ENCODE data around the gene PTCH1. TPM values are rescaled to one million over a fixed set of nuclear protein-coding genes. Genes with fewer than 3 reads are reported as not detected.
A peak's percentile ranks its signal among the peaks of the same experiment; 100 is the strongest.

Gene PTCH1
- 8.2 TPM for total RNA-seq

DNA sequence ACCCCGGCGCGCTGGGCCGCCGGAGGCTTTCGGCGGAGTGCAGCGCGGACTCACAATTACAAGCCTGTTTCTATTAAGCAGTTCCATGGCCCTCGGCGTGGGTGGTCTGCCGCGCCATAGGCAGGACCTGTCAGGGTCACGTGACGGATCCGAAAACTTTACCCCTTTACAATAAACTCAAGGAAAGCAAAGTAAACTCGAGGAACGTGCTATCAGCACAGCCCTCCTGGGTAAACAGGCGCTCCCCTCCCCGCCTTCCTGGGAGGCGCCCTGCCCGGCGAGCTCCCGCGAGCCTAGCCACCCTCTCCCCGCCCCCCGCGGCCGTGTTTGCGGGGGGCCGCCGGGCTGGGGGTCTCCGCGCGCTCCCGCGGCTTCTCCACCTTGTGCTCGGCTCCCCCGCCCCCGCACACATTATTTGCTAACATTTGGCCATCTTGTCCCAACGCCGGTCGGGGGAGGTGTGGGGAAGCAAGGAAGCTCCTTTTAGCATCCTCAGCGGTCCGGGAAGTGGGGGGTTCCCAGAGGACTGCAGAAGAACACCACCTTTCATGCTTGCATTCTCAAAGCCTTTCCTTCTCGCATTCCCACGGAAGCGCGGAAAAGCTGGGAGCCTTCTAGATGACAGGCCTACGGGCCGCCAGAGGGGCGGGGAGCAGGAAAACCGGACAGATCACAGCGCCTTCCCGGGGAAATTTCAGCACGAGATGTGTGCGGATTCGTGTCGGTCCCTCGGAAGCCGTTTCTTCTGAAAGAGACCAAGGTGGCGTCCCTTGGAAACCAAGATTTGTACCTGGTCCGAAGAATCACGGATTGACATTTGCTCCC lies at the start of gene PTCH1:
Gene PTCH1, minus strand, starts transcription at position 238 of the 825 bp plus-strand sequence.
- peak in 1 of 2 donors; percentile 52 for DNase-seq (ENCODE audit: low spot score in 2 of 2)
- no peak for FAIRE-seq

DNA sequence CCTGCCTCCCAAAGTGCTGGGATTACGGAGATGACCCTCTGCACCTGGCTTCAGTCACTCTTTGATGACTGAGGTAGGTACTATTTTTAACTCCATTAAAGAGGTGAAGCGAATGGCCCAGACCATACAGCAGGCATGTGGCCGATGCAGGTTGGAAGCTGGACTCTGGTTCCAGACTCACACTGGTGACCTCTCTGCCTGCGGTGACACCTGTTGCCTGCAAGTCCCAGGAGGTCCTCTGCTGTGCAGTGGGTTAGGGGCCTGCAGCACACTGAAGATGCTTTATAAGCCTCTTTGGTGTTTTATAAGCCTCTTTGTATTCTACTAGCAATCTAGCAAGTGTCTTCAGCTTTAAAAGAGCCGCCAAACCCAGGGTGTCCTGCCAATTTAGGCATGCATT lies 49.2 kb upstream of the PTCH1 start:
- no peak for DNase-seq (ENCODE audit: low spot score in 2 of 2)
- FAIRE-seq = no peak

DNA sequence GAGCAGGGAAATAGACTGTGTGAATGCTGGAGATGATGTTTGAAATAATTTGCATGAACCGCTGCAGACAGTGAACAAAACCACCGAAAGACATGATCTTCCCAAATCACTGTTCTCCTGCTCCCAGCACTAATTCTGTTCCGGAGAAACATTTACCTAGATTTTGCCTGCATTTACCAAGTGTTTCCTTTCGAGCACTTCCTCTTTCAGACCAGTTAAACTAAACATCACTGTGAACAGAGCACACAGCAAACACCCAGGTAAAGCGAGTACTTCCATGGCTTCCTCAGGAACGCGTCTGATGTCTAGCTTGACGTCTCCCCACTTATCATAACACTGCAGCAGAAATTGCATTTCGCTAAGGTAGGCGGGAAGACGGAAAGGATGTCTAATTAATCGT lies 45.1 kb upstream of the PTCH1 start:
- DNase-seq (ENCODE audit: low spot score in 2 of 2) (no peak), FAIRE-seq (no peak)

DNA sequence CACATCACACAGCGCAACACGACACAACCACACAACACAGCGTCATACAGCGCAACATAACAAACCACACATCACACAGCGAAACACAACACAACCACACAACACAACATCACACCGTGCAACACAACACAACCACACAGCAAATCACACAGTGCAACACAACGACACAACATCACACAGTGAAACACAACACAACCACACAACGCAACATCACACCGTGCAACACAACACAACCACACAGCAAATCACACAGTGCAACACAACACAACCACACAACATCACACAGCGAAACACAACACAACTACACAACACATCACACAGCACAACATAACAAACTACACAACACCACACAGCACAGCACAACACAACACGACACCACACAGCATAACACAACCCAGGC lies 40.4 kb upstream of the PTCH1 start:
- DNase-seq (ENCODE audit: low spot score in 2 of 2) (no peak), FAIRE-seq (no peak)

DNA sequence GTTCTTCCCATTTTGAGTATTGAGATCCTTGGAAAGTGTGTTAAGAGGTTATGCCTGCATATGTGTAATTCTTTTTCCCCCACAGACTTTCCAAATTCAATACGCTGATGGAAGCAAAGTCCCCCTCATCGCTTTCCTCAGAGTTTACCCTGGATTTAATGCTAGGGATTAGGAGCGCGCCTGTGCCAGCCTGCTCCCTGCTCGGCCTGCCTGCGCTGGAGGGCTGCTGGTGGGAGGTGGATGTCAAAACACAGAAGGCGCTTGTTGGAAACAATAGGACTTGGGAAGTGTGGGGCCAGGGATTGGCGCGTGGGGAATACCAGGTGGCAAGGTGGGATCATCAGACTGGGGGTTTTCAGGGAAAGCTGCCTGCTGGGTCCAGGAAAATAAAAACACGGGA lies 39.8 kb upstream of the PTCH1 start:
- no peak for DNase-seq (ENCODE audit: low spot score in 2 of 2)
- FAIRE-seq = no peak

DNA sequence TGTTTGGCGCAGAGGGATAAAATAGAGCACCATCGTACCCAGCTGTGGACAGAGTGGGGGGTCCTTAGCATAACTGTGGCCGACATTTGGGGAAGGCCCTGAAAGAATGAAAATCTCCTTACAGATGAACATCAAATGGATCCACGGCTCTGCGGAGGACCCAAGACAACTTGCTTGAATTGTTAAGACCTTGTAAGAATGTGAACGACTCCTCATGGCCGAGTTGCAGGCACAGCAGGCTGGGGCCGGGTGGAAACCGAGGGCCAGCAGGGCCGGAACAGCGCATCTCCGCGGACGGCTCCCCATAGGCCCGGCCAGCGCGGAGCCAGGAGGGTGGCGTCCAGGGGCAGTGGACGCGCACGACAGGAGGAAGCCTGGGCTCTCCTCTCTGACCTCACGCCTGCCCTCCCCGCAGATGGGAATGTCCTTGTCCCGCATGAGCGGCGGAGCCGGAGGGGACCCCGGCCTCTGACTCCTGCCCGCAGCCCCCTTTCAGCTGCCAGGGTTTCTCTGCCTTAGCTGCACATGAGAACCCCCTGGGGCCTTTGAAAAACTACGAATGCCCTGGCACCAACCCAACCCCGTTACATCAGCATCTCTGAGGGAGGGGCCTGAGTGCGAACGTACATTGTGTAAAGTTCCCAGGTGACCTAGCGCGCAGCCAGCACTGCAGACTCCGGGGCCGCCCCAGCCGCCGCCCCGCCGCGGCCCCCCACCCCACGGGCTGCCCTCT lies 36.2 kb upstream of the PTCH1 start:
- DNase-seq (ENCODE audit: low spot score in 2 of 2) (no peak), FAIRE-seq (no peak)

DNA sequence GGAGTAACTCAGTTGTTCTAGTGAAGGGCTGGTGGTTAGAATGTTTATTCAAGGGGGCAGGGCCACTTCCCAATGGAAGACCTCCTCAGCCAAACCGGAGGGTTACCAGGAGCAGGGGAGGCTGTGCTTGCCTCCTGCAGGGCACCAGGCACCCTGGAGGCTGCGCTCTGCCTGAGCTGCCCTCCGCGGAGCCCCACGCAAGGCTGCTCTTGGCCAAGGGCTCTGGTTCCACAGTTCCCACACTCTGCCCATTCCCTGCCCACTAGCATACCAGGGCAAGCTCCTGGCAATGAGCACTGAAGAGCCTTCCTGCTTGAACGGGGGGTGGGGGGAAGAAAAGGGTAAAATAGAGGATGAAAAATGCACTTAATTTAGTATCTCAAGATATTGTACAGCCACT lies 35.5 kb upstream of the PTCH1 start:
- no peak for DNase-seq (ENCODE audit: low spot score in 2 of 2)
- FAIRE-seq = no peak

DNA sequence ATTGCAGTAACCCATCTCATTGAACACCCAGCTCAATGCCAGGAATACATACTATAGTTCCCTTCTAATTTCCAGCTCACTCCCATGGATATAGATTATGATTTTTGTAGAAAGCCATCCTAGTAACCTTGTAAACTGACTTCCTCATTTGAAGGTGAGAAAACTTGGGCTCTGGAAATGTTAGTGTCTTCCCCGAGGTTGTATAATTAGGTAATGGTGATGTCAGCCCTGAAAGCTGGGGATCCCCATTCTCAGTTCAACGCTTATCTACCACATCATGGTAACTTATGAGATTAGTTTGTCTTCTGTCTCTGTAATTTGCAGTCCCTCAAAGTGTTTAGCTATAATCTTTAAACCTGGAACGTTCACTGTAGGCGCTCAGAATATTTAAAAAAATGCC lies 34.6 kb upstream of the PTCH1 start:
- FAIRE-seq (no peak), DNase-seq (ENCODE audit: low spot score in 2 of 2) (no peak)

DNA sequence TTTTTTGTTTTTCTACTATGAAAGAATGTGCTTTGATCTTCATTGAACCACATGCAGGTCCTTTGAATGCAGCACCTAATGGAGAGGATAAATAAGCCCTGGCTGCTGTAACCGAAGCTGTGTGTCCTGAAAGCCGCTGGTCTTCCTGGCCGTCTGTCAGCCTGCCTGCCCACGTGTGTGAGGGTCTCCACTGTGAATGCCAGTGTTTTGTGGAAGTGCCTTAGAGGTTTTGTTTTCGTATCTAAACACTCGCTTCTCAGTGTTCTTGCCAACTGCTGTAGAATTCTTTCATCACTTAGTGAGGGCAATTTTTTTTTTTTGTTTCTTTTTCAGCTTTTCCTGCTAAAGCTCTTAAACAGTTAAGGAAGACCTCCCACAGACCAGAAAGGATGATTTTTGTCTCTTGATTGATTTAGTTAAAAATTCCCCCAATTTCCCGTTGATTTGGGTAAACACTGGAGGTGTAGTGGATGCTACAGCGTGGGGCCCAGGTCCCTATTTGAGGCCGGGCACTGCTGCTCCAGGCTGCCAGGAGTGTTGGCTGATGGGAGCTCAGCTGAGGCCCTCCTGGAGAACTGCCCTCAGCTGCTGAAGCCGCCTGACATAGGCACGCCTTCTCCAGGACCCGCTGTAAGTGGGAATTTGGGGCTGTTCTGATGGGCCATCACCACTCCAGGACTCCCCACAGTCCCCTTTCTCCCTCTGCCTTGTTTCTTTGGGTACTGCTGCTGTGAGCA lies 29.2 kb upstream of the PTCH1 start:
- no peak for FAIRE-seq
- DNase-seq (ENCODE audit: low spot score in 2 of 2) = no peak

DNA sequence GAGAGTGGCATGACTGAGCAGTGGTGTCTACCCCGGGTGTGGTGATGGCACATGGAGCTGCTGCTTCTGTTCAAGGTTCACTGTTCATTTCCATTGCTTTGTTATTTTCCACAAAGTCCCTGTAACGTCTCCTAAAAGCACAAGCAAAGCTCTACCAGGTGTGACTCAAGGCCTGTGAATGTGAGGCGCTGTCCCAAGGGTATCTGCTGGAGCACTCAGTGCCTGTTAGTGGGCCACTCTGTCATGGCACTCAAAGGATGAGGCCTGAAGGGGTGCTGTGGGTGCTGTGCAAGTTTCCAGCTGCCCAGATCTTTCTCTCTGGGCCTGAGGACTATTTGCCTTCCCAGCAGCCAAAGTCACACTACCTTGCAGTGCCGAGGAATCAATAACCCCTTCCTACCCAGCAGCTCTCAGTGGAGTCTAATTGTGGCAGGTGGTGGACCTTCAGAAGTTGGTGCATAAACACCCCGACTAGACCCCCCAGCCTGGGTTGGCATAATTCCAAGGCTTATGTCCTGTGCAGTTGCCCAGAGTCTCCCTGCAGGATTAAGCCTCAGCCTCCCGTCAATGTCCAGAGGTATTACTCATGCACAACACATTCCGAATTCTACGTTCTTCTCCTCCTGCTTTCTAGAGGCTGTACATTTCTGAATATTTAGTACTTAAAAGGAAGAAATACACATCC lies 17.4 kb upstream of the PTCH1 start:
- DNase-seq (ENCODE audit: low spot score in 2 of 2) (no peak), FAIRE-seq (no peak)

DNA sequence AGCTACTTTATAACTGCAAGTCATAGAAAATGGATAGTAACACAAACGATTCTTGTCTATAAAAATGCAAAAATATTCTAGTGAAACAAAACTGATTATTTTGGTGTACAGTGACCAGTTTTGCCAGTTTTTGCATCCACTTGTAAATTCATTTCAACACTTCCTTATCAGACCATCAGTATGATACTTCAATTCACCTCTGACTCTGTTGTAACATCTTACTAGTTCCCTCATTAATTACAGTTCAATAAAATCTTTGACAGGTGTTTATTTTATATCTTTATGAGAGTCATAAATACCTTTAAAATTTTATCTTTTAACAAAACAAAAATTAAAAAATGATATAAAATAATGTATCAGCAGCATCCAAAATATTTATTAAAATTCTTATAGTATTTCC lies 13.1 kb upstream of the PTCH1 start:
- DNase-seq (ENCODE audit: low spot score in 2 of 2) (no peak), FAIRE-seq (peak; percentile 75)

DNA sequence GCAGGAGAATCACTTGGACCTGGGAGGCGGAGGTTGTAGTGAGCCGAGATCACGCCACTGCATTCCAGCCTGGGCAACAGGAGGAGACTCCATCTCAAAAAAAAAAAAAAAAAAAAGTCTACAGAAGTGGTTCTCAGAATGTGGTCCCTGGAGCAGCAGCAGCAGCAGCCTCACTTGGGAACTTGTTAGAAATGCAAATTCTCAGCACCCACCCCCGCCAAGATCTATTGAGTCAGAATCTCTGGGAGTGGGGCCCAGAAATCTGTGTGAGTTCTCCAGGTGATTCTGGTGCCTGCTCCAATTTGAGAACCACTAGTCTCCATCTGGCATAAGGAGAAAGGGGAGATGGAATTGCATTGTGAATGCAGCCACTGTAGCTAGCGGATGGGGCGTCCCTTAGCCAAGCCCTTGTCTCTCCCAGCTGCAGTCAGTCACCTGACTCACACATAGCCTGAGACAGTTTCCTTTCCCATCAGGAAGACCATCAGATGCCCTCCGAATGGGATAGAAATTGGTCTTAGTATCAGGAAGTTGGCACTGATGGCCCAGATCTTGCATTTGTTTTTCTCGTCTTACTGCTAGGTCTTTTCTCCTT lies 12.2 kb upstream of the PTCH1 start:
- DNase-seq (ENCODE audit: low spot score in 2 of 2) (no peak), FAIRE-seq (no peak)

DNA sequence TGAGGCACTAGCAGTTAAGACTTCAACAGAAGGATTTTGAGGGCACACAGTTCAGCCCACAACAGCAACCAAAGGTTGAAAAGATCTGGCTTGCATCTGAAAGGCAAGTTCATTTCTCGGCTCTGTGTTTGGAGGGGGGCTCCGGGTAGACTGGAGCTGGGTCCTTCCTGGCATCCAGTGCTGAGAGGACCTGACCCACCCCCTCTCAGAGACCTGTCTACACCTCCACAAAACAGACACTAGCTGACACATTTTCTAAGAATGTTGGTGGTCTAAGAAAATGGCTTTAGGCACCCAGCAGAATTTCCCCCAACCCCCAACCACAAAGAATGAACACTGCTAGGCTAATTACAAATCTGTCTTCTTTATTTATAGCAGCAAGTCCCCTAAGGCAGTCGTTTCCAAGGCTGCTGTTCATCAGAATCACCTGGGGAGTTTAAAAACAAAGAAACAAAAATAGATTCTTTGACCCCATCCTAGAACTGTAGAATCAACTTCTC lies 6.2 kb upstream of the PTCH1 start:
- DNase-seq (ENCODE audit: low spot score in 2 of 2) (no peak), FAIRE-seq (no peak)

DNA sequence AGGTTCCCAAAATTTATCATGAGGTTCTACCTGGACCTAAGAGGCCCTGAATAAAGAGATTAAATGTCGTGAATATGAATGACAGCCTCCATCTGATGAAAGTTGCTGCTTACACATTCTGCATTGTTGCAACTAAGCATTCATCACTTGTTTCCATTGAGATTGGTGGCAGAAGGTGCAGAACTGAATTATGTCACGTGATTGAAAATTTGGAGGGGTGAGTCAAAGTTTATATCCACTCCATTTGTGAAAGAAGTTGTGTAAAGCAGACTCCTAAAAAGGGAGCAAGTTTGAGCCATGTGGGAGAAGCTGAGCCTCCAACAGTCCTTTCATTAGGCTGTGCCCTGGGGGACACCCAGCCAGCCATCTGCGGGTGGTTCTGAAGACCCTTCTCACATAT lies 4.9 kb upstream of the PTCH1 start:
- no peak for FAIRE-seq
- DNase-seq (ENCODE audit: low spot score in 2 of 2) = no peak

DNA sequence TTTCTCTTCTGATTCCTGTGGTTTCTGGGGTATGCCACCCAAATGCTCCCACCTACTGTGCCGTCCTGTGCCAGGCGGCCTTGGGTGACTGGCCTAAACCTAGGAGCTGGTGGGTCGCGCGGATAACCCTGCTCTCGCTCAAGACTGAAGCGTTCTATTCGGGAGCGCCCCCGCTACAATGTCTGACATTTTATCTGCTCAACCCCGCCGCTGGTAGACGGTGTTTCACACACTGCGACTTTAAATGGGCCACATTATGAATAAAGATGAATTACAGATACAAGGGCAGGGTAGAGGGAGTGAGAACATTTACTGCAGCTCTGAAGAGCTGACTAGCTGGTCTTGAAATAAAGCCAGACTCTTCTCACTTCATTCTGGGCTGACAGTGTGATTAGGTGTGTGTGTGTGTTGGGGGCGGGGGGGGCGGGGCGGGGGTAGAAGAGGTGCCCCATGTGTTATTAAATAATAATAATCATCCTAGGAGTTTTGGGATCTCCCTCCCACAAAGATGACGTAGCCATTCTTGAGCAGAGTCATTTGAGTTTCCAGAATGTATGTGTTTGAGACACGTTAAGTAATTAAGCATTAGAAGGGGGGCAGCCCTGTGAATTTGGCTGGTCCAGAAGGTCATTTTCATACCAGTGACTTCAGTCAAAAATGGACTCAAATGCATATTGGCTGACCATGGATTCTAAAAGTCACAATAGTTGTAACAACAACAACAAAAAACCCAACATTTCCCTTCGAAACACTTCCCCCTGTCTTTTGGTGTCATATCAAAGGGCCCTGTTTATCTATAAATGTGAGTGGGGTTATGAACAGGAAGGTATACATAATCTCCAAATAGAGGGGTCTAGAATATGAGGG lies 1.0 kb upstream of the PTCH1 start:
- no peak for FAIRE-seq
- no peak for DNase-seq (ENCODE audit: low spot score in 2 of 2)

DNA sequence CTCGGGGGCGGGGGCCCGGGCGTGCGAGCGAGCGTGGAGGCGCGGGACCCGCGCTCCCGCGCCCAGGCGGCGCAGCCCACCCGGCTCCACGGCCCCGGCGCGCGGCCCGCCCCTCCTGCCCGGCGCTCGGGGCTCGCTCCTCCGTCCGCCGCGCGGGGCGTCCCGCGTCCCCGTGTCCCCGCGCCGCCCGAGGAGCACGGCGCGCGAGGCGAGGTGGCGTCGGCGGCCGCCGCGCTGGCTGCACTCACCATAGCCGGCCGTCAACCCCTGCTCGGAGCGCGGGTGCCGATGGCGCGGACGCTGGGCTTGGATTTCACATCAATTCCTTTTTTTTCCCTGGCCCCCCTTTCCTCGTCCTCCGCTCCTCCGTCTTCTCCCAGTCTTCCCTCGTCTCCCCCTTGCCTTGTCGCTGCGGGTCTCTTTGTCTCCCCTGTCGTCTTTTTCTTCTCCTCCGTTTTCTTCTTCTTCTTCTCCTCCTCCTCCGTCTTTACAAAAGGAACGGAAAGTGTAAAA lies 494 bp downstream of the PTCH1 start:
- no peak for DNase-seq (ENCODE audit: low spot score in 2 of 2)

DNA sequence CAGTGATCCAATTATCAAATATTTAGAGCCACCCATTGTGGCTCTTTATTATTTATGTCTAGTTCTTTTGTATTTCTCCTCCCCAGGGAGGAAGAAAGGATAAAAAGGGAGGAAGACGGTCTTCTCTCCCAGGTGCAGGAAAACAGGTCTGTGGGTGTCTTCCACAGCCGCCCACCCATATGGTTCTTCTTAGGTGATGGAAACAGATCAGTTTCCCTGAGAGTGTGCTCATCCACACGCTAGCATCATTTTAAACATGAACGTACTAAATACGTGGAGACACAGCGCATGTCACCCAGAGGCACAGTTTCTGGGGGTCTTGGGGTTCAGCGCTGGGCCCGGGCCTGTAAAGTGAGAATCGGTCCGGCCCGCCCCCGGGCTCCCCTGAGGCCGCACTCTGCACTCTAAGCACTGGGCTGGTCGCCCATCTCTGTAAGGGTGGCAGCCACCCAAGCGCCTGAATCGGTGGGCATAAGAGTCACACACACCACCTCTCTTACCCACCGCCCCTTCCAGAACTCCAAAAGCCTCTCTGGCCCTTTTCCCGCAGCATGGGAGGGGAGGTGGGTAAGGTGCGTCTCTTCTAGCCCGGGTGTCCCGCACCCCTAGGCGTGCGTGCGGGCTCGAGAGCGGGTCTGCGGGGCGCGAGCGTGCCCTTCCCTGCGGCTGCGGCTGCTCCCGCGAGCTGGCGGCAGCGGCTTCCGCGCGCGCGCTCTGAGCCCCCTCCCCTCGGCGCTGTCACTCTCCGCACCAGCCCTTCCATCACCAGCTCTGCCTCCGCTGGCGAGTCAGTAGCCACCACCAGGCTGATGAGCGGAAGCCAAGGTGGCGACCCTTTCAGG lies 1.3 kb downstream of the PTCH1 start:
- DNase-seq (ENCODE audit: low spot score in 2 of 2) = no peak
- FAIRE-seq = no peak

More for the DNA sequence above, 494 bp downstream of the PTCH1 start:
- FAIRE-seq = no peak

DNA sequence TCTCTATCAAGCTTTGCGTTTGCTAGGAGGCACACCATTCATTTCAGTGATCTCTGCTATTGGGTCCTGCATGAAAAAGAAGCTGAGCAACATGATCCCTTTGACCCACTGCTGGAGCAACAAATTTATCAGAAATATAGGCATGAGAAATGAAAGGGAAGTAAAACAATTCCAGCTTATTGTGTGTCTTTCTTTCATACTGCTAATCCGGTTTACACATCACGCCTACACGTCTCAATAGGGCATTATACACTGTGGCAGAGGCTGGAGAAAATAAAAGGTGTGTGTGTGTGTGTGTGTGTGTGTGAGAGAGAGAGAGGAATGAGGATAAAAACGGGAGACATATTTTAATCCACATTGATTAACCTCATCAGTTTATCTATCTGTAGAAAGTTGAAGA lies 2.4 kb downstream of the PTCH1 start:
- DNase-seq (ENCODE audit: low spot score in 2 of 2) (no peak), FAIRE-seq (no peak)

Data from frontal cortex (tissue), 4 donors.